A673 (cell line): ENCODE data around the gene EXT2.

Experiments used
- EZH2 ChIP-seq: fragments of 200-600 bp; sonication (generic); IDR thresholded peaks from 2 replicates; pipeline ENCODE4 v1.6.1; 2017; ENCODE audit warnings: borderline replicate concordance, low read depth, mild to moderate bottlenecking, mixed read lengths, antibody characterized with exemption, low read length; ENCODE audit not compliant: poor library complexity, severe bottlenecking
- TF ChIP-seq, protein P1 (sequence below): fragments of 300-800, 200-600 bp; sonication (generic); conservative IDR thresholded peaks from 2 replicates; pipeline ENCODE4 v1.5.1; 2017; ENCODE audit warnings: low read depth, mild to moderate bottlenecking, antibody characterized with exemption, low read length, moderate library complexity, mixed read lengths

GRCh38 chr11:44288133-44288526 is 192.7 kb downstream of the EXT2 start:
- TF ChIP-seq, protein P1, sequence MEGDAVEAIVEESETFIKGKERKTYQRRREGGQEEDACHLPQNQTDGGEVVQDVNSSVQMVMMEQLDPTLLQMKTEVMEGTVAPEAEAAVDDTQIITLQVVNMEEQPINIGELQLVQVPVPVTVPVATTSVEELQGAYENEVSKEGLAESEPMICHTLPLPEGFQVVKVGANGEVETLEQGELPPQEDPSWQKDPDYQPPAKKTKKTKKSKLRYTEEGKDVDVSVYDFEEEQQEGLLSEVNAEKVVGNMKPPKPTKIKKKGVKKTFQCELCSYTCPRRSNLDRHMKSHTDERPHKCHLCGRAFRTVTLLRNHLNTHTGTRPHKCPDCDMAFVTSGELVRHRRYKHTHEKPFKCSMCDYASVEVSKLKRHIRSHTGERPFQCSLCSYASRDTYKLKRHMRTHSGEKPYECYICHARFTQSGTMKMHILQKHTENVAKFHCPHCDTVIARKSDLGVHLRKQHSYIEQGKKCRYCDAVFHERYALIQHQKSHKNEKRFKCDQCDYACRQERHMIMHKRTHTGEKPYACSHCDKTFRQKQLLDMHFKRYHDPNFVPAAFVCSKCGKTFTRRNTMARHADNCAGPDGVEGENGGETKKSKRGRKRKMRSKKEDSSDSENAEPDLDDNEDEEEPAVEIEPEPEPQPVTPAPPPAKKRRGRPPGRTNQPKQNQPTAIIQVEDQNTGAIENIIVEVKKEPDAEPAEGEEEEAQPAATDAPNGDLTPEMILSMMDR, result no peak
- no peak for TF ChIP-seq EZH2
